ENCODE measurements around the gene IPPK.
A peak's percentile ranks its signal among the peaks of the same experiment; 100 is the strongest.

IPPK gene

DNA sequence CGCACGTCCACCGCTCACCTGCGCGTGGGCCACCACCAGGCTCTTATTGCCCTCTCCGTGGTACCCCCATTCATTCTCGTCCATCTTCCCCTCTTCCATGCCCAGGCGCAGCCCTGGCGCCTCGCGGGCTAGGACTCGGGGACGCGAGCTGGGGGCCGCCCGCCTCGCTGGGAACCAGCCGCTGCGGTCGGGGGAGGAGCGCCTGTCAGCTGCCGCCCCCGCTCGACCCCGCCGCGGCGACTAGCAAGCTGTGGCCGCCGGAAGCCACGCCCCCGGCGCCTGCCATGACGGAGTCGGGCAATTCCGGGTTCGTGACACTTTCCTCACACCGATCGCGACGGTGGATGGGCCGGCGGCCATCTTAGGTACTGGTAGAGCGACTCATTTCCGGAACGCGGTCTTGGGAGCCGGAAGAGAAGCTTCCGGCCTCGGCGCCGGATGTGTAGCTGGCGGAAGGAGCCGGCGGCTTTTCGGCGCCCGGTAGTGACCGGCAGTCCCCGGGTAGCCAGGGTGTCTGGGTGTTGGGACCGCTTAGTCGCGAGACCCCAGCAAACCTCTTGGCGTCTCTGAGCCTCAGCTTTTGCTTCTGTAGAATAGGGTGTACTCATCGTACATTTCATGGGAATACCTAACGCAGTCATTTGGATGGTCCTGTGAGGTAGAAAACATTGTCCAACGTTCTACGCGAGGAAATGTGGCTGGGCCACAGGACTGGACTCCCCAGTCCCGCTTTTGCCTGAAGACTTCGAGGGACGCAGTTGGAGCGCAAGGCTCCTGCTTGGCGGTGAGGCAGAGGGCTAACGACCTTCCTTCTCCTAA lies at the start of gene IPPK:
Gene IPPK (minus strand): TSS at position 242 of the 819 bp plus-strand sequence. CDS start 143 bp downstream, at position 99.
- DNase-seq = peak; percentile 72

DNA sequence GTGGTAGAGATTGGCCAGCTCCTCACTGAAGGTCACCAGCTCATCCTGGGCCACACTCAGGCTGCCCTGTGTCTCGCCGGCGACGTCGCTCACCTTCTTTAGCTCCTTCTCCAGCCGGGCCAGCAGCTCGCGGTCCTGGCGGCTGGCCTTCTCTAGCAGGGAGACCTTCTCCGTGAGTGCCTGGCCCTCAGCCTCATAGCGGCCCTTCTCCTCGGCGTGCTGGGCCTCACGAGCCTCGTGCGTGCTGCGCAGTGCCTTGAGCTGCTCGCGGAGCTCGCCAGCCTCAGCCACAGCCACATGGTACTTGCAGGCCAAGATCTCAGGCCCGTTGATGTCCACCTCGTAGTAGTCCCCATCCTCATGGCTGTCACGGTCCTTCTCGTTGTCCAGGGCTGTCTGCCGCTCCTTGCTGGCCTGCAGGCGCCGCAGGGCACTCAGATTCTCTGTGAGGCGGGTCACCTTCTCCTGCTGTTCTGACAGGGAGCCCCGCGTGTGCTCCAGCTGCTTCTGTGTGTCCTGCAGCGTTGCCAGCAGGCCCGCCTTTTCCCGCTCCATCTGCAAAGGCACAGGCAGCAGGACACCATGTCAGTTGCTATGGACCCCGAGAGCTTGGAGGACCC lies 49.2 kb upstream of the IPPK start:
- DNase-seq = no peak

DNA sequence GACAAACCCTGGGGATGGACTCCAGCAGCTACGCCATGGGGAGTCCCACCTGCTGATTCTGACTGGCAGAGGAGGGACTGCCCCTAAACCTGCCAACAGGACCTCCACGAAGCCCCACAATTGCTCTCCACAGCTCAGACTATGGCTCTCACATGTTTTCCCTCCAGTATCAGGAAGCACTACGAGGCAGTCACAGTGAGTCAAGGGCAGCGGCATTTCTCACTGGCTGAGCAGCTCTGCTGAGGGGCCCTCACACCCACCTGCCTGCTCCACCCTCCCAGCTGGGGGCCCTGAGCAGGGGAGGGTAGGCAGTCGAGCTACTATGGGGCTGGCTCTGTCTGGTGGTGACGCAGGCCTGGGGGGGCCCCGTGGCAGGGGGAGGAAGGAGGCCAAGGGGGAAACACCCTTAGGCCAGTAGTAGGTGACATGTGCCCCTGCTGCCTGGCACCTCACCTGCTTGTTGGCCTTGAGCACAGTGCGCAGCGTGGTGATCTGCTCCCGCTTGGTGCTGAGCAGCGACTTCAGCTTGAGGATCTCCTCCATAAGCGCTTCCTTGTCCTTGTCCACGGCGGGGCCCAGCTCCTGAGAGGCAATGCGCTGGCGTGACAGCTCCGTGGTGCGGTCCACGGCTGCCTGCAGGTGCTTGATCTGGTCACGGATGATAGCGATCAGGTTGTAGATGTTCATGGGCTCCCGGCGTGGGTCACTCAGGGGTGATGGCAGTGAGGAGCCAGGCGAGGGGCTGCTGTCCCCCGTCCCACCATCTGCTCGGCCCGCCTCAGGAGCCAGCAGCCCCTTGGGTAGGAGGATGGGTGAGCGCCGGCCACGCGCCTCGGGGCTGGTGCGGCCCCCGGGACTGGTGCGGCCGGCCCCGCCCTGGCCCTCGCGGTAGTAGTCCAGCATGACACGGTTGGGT lies 48.4 kb upstream of the IPPK start:
- no peak for DNase-seq

DNA sequence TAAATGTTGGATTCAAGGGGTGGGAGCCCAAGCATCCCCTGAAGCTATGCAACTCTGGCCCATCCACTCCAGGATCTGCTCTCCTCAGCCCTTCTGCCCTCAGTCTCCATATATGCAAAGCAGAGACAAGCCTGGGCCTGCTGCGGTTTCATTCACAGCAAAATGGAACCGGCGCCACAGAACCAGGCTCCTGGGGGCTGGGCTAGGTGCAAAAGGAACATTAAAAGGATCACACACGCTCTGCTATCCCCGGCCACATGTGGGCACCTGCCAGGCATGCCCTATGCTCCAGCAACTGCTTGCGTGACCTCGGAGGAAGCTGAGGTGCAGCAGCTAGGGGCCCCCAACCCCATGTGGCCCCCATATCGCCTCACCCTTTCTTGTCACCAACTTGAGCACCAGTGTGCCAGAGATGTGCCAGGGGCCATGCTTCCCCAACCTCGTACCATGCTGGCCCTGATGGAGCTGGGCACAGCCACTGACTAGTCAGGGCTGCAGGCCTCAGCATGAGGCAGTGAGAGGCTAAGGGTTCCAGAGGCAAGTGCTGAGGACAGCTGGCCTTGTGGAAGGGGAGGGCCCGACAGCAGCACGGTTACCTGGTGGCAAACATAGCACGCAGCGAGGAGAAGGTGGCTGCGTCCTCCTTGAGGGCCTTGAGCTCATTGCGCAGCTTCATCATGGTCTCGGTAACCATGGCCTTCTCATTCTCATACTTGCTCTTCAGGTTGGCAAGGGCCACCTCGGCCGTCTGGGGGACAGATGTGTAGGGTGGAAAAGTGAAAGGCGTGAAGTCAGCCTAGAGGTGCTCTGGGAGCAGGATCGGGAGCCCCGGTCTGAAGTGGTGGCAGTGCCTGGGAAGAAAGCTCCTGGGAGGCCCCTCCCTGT lies 47.5 kb upstream of the IPPK start:
- DNase-seq = no peak

DNA sequence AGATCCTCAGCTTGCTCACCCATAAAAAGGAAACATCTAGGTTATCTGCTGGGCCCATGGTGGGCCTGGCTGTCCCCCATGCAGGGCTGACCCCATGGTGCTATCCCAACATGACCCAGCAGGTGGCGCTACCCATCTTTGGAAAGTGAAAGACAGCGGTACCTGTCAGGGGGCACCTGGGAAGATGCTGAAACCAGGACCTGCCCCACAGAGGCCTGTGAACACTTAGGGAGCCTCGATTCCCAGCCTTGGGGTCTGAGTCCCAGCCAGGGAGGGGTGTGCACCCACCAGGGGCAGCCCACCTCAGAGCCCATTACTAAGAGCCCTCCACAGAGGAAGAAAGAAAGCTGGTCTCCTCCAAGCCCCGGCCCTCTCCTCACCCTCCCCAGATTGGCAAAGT lies 46.6 kb upstream of the IPPK start:
- no peak for DNase-seq

DNA sequence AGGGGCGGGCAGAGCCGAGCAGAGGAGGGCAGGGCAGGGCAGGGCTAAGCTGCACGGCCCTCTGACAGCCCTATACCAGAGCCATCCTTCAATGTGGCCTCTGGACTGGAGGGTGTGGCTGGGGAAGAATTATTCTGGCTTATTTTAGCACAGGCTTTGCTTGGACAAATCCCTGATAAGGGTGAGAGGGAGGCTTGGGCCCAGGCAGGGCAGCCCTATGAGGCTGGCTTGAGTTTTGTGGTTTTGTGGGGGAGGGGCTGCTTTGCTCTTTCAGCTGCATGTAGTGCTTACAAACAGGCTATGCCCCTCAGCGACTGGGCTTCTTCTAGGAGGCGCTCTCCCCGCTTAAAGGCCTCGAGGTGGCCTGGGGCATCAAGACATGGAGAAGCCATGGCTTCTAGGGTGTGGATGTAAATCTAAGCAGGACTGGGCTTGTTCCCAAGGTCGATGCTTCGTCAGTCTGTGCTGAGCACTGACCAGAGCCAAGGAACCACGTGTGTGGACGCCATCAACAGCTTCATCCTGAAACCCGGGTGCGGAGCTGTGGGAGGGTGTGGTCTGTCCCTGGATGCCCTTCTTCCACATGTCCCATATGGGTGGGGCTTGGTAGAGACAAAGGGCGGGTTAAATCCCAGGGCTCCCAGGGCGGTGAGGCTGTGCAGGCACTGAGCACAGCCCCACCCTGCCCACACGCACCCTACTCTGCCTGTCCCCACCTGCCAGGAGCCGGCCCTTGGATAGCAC lies 45.7 kb upstream of the IPPK start:
- DNase-seq = no peak

DNA sequence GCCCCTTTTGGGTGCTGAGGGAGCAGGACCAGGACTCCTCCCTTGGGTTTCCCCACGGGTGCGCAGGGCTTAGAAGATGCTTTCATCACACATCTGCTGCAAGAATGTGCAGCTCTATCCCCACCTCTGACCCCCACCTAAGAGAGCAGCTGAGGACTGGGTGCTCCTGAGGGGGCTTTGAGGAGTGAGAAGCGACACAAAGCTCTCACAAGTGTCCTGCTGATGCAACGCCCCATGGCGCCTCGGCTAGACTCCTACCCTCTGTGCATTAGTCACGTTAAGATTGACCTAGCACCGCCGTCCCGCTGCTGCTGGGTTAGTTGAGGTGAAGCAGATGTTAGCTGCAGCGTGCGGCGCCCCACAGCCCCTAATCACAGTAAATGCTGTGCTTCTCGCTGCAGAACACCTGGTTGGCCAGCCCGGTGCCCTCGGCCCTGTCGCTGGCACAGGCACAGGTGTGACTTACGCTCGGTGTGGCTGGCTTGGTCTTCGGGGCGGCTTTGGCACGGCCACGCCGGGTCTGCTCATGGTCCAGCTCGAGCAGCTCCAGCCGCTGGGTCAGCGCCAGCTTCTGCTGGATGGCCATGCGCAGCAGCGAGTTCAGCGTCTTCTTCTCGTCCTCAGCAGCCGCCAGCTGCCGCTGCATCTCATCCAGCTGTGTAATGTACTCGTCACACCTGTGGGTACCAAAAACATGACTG lies 45.0 kb upstream of the IPPK start:
- DNase-seq = no peak

- no peak for DNase-seq
These were observed 44.1 kb upstream of the IPPK start for GRCh38 chr9:92714016-92714415.

- no peak for DNase-seq
These were observed 43.6 kb upstream of the IPPK start for GRCh38 chr9:92713528-92713927.

DNA sequence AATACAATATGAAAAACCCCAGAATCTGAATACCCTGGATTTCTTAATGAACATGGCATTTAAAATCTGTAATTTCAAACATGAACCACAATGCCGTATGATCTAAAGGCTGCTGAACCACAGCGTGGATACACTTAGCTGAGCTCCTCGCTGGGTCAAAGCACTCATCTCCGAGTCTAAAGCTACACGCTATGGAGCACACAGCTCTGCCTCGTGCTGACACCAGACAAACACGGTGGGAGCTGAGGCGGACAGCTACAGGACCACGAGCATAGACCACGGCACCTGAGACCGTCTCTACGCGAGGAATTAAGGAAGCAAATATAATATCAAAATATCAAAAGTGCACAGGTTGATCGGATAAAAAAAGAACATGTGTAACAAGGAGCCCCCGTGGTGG lies 42.8 kb upstream of the IPPK start:
- DNase-seq = no peak

GRCh38 chr9:92711844-92712243 lies 41.9 kb upstream of the IPPK start:
- DNase-seq = no peak

- no peak for DNase-seq
These were observed 41.2 kb upstream of the IPPK start for GRCh38 chr9:92711146-92711545.

- no peak for DNase-seq
These were observed 40.4 kb upstream of the IPPK start for GRCh38 chr9:92710368-92710767.

DNA sequence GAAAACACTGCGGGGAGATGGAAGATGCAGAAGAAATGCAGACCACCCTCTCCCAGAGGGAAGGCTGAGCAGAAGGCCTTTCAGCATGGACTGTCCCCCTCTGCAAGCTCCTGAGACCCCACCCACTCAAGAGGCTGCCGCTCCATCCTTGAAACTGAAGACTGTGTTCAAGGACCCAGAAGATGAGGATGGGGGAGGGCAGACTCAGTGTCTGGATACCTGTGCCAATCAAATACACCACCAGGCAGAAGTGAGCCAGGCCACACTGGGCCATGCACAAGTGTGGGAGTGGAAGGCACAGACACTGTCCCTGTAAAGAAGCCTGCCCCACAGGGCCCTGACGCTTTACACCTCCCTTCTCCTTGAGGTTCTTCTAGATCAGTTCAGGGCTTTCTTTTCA lies 40.0 kb upstream of the IPPK start:
- DNase-seq = no peak

DNA sequence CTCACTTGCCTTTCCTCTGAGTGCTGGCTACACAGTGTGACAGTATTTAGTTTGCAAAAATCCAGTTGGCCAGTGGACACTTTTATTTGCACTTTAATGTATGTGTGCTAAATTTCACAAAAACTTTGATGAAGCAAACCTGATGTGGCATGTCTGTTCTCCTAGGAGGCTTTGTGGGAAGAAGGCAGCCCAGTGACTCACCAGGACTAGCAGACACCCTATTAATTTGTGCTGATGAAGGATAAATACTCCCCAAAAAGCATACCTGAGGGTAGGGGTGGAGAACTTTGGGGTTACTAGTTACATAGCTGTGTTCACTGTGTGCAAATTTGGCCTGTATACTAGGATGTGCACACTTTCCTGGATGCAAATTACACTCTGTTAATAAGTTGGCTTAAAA lies 39.3 kb upstream of the IPPK start:
- no peak for DNase-seq

GRCh38 chr9:92707530-92707929 lies 37.6 kb upstream of the IPPK start:
- DNase-seq = no peak

DNA sequence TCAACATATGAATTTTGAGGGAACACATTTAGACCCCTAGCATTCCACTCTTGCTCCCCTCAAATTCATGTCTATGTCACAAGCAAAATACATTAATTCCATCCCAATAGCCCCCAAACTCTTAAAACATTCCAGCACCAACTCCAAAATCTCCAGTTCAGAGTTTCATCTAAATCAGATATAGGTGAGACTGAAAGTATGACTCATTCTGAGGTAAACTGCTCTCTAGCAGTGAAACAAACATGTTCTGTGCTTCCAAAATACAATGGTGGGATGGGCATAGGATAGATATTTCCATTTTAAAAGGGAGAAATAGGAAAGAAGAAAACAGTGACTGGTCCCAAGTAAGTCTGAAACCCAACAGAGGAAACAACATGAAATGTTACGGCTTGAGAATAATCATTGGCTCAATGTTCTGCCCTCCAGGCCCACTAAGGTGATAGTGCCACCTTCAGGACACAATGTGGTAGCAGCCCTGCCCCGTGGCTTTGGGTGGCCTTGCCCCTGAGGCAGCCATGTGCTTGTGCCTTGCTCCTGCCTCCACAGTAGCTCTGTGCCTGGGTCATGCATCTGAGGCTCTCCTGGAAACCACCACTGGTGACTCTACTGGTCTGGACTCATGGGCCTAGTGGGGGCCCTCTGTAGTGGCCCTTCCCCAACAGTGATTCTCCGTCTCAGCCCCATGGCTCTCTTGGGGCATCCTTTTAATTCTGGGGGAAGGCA lies 36.4 kb upstream of the IPPK start:
- DNase-seq = no peak

GRCh38 chr9:92704528-92704927 lies 34.6 kb upstream of the IPPK start:
- DNase-seq = no peak

DNA sequence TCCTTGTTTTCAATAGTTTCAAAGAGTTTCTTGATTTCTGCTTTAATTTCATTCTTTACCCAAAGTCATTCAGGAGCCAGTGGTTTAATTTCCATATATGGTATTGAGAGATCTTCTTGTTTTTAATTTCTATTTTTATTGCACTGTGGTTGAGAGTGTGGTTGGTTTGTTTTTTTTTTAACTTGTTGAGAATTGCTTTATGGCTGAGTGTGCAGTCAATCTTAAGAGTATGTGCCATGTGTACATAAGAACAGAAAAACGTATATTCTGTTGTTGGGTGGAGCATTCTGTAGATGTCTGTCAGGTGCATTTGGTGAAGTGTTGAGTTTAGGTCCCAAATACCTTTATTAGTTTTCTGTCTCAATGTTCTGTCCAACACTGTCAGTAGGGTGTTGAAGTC lies 26.7 kb upstream of the IPPK start:
- DNase-seq = no peak

GRCh38 chr9:92686954-92687353 lies 17.0 kb upstream of the IPPK start:
- DNase-seq = no peak

Data from SIG-M5 (cell line).